ENCODE data around the gene PER2. TPM values are rescaled to one million over a fixed set of nuclear protein-coding genes. Genes with fewer than 3 reads are reported as not detected.

PER2 gene
- total and polyA plus RNA-seq, 10 of the 15 experiments (the other 5 are each of a cell fraction or from before 2014, with no cell fraction given): 1.5 to 15.1 (median 4.6) TPM

- CTCF ChIA-PET: interaction anchor here (0.9 to 1.2 kb wide), 2 partner anchors 52 to 76 kb away, joined by 3 read pairs; no protein-coding TSS in a partner anchor
- SMC1A ChIA-PET (ENCODE audit: uncharacterized antibody, unreplicated experiment): no interaction called here
- H3K4me3 ChIP-seq: no peak overlapping the region
- H3K9me3 ChIP-seq (replicated peaks; ENCODE audit: control insufficient read depth, insufficient read depth, low read length): no peaks in the 10 kb centered on the region
- no TSS peak for BruUV-seq (replicated peaks)
- DNase-seq (ENCODE audit: low read depth, low spot score) (no peak), FAIRE-seq (no peak), ATAC-seq (no peak)
- H2AFZ ChIP-seq (ENCODE audit: control insufficient read depth, low read depth, low read length): no peak overlapping the region
- 93% methylated on average over 35 of the region's 35 CpGs for WGBS (ENCODE audit: insufficient coverage, insufficient replicate concordance, low lambda C conversion rate, missing lambda C conversion rate)
- no peaks in the 10 kb centered on the region for H3K4me1 ChIP-seq (ENCODE audit: control insufficient read depth, insufficient read depth, low read length)
- H3K27me3 ChIP-seq (replicated peaks in 1 of 2; ENCODE audit: control insufficient read depth in 2 of 2, insufficient read depth in 2 of 2, low read length in 1 of 2): no peaks in the 10 kb centered on the region
- POLR2A ChIA-PET: no interaction called here
- H3K79me2 ChIP-seq (ENCODE audit: control insufficient read depth, insufficient read depth, low read length): no peaks in the 10 kb centered on the region
- H3K27ac ChIP-seq (ENCODE audit: control insufficient read depth, insufficient read depth): no peak overlapping the region
- intact Hi-C loops (cut with micrococcal nuclease; ENCODE audit: unreplicated experiment) (no loop called here), in situ Hi-C loops (cut with MboI) (no loop called here)
- H4K20me1 ChIP-seq (ENCODE audit: control insufficient read depth, insufficient read depth): no peaks in the 10 kb centered on the region
- no peak overlapping the region for H3K4me2 ChIP-seq (ENCODE audit: control insufficient read depth, insufficient read depth)
- H3K9ac ChIP-seq (ENCODE audit: control insufficient read depth, insufficient read depth, low read length): no peak overlapping the region
- TF ChIP-seq SKIL (IDR thresholded peaks at IDR 0.05; ENCODE audit: low read depth, poor library complexity, severe bottlenecking) (no peak), SRF (IDR thresholded peaks at IDR 0.05; ENCODE audit: low read depth in 2 of 2, low read length in 2 of 2) (no peak), ZZZ3 (IDR thresholded peaks at IDR 0.05; ENCODE audit: control insufficient read depth, insufficient read length, low read depth) (no peak), RELA (IDR thresholded peaks at IDR 0.05; ENCODE audit: borderline replicate concordance, partially characterized antibody) (no peak), SMAD1 (IDR thresholded peaks at IDR 0.05; ENCODE audit: low read depth, partially characterized antibody) (no peak), NFIC (IDR thresholded peaks at IDR 0.05; ENCODE audit: low read depth, low read length) (no peak), BHLHE40 (IDR thresholded peaks at IDR 0.05; ENCODE audit: borderline replicate concordance in 1 of 2, low read depth in 2 of 2, low read length in 1 of 2) (no peak), ZNF622 (IDR thresholded peaks at IDR 0.05) (no peak), MTA3 (IDR thresholded peaks at IDR 0.05; ENCODE audit: borderline replicate concordance, low read length) (no peak), PAX8 (IDR thresholded peaks at IDR 0.05) (no peak), NBN (IDR thresholded peaks at IDR 0.05) (no peak), EGR1 (IDR thresholded peaks at IDR 0.05; ENCODE audit: borderline replicate concordance in 1 of 2, low read depth in 2 of 2, low read length in 2 of 2) (no peak), BRCA1 (IDR thresholded peaks at IDR 0.05; ENCODE audit: low read depth, low read length) (no peak)
- RAD21 ChIA-PET (ENCODE audit: unreplicated experiment): no interaction called here
- H3K36me3 ChIP-seq (ENCODE audit: control insufficient read depth in 2 of 2, insufficient read depth in 2 of 2, low read length in 1 of 2): peaks cover 4 to 12% of the 10 kb centered on the region in 2 experiments; a peak in 3 of 4 replicates
These were observed 35.4 kb downstream of the PER2 start for GRCh38 chr2:238252766-238253630.

Data from GM12878 (cell line).